ENCODE results near the gene IGSF9B. TPM values are rescaled to one million over a fixed set of nuclear protein-coding genes. Genes with fewer than 3 reads are reported as not detected.

IGSF9B gene
- total RNA-seq, 1 experiment from 2014 or later, result 2.2 TPM

DNA sequence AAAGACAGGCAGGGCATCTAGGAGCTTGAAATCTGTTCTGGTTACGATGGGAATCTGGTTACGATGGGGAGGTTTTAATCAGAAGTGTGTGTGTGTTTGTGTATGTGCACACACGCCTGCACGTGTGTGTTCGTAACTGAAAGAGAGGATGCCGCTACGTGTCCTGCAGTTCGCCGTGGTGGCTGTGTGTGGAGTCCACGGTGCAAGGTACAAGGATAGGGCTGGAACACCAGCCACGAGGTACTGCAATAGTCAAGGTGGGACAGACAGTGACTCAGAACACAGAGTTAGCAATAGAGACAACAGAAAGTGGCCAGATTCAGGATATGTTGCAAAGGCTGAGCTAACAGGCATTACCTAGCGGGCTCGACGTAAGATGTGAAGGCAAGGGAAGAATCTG lies 46.7 kb downstream of the IGSF9B start:
- H3K27ac ChIP-seq (ENCODE audit: low read length), result no peak overlapping the region
- DNase-seq (ENCODE audit: low read depth, low spot score) (no peak), ATAC-seq (no peak)
- ChIA-PET POLR2A (no interaction called here), CTCF (no interaction called here)
- TF ChIP-seq SIN3A (IDR thresholded peaks at IDR 0.05; ENCODE audit: borderline replicate concordance, insufficient read depth, low read depth, low read length) (no peak), TCF7L2 (IDR thresholded peaks at IDR 0.05; ENCODE audit: low read depth, low read length) (no peak), POLR2AphosphoS5 (IDR thresholded peaks at IDR 0.05; ENCODE audit: low read depth, low read length) (no peak)
- TF ChIP-seq, protein P1, sequence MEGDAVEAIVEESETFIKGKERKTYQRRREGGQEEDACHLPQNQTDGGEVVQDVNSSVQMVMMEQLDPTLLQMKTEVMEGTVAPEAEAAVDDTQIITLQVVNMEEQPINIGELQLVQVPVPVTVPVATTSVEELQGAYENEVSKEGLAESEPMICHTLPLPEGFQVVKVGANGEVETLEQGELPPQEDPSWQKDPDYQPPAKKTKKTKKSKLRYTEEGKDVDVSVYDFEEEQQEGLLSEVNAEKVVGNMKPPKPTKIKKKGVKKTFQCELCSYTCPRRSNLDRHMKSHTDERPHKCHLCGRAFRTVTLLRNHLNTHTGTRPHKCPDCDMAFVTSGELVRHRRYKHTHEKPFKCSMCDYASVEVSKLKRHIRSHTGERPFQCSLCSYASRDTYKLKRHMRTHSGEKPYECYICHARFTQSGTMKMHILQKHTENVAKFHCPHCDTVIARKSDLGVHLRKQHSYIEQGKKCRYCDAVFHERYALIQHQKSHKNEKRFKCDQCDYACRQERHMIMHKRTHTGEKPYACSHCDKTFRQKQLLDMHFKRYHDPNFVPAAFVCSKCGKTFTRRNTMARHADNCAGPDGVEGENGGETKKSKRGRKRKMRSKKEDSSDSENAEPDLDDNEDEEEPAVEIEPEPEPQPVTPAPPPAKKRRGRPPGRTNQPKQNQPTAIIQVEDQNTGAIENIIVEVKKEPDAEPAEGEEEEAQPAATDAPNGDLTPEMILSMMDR (IDR thresholded peaks at IDR 0.05), result no peak
- TF ChIP-seq, protein P2, sequence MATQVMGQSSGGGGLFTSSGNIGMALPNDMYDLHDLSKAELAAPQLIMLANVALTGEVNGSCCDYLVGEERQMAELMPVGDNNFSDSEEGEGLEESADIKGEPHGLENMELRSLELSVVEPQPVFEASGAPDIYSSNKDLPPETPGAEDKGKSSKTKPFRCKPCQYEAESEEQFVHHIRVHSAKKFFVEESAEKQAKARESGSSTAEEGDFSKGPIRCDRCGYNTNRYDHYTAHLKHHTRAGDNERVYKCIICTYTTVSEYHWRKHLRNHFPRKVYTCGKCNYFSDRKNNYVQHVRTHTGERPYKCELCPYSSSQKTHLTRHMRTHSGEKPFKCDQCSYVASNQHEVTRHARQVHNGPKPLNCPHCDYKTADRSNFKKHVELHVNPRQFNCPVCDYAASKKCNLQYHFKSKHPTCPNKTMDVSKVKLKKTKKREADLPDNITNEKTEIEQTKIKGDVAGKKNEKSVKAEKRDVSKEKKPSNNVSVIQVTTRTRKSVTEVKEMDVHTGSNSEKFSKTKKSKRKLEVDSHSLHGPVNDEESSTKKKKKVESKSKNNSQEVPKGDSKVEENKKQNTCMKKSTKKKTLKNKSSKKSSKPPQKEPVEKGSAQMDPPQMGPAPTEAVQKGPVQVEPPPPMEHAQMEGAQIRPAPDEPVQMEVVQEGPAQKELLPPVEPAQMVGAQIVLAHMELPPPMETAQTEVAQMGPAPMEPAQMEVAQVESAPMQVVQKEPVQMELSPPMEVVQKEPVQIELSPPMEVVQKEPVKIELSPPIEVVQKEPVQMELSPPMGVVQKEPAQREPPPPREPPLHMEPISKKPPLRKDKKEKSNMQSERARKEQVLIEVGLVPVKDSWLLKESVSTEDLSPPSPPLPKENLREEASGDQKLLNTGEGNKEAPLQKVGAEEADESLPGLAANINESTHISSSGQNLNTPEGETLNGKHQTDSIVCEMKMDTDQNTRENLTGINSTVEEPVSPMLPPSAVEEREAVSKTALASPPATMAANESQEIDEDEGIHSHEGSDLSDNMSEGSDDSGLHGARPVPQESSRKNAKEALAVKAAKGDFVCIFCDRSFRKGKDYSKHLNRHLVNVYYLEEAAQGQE (IDR thresholded peaks at IDR 0.05; ENCODE audit: insufficient read depth in 1 of 2, low read depth in 2 of 2, low read length in 1 of 2), result no peak
- no peak overlapping the region for H3K4me3 ChIP-seq (ENCODE audit: low read depth in 2 of 2, low read length in 2 of 2)
- H3K27me3 ChIP-seq (ENCODE audit: control insufficient read depth, insufficient read depth, low read length), result no peaks in the 10 kb centered on the region
- no peaks in the 10 kb centered on the region for H3K36me3 ChIP-seq (ENCODE audit: control insufficient read depth, insufficient read depth, low read length)
- no peaks in the 10 kb centered on the region for H3K4me1 ChIP-seq (ENCODE audit: control insufficient read depth, insufficient read depth, low read length)
- no peaks in the 10 kb centered on the region for H3K9me3 ChIP-seq (ENCODE audit: control insufficient read depth, insufficient read depth, low read depth, low read length)
- BruUV-seq (replicated peaks), result no TSS peak
- intact Hi-C loops (cut with micrococcal nuclease; ENCODE audit: unreplicated experiment), result no loop called here
- in situ Hi-C loops (cut with HindIII; ENCODE audit: low pct_unique_long_range_greater_than_20kb, low sequenced_read_pairs), result no loop called here

DNA sequence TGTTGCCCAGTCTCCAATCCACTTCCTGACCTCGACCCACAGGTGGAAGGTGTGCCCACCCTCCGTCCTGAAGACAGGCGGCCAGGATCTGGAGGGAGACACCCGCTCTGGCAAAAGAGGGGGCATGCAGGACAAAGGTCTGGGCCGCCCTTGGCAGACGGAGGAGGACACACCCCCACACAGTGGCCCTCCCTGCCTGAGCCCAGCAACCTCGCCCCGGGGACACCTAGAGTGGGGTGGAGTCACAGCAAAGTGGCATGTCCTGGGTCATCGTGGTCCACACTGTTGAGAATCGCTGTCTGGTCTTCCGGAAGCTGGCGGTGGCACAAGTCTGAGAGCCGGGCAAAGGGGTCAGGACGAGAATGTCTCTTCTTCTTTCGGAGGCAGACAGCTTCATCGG lies 47.9 kb downstream of the IGSF9B start:
- intact Hi-C loops (cut with micrococcal nuclease; ENCODE audit: unreplicated experiment), result no loop called here
- no peak for TF ChIP-seq POLR2AphosphoS5 (IDR thresholded peaks at IDR 0.05; ENCODE audit: low read depth, low read length)
- no peak for TF ChIP-seq SIN3A (IDR thresholded peaks at IDR 0.05; ENCODE audit: borderline replicate concordance, insufficient read depth, low read depth, low read length)
- no peak for TF ChIP-seq TCF7L2 (IDR thresholded peaks at IDR 0.05; ENCODE audit: low read depth, low read length)
- TF ChIP-seq, protein P1 (IDR thresholded peaks at IDR 0.05), result no peak
- TF ChIP-seq, protein P2 (IDR thresholded peaks at IDR 0.05; ENCODE audit: insufficient read depth in 1 of 2, low read depth in 2 of 2, low read length in 1 of 2), result no peak
- CTCF ChIA-PET, result no interaction called here

More for the DNA sequence above, 47.9 kb downstream of the IGSF9B start:
- no TSS peak for BruUV-seq (replicated peaks)
- H3K4me1 ChIP-seq (ENCODE audit: control insufficient read depth, insufficient read depth, low read length), result no peaks in the 10 kb centered on the region
- no peak overlapping the region for H3K4me3 ChIP-seq (ENCODE audit: low read depth in 2 of 2, low read length in 2 of 2)
- DNase-seq (ENCODE audit: low read depth, low spot score) (no peak), ATAC-seq (no peak)
- in situ Hi-C loops (cut with HindIII; ENCODE audit: low pct_unique_long_range_greater_than_20kb, low sequenced_read_pairs), result no loop called here
- no peaks in the 10 kb centered on the region for H3K36me3 ChIP-seq (ENCODE audit: control insufficient read depth, insufficient read depth, low read length)
- no peak overlapping the region for H3K27ac ChIP-seq (ENCODE audit: low read length)
- no peaks in the 10 kb centered on the region for H3K27me3 ChIP-seq (ENCODE audit: control insufficient read depth, insufficient read depth, low read length)
- POLR2A ChIA-PET, result no interaction called here
- H3K9me3 ChIP-seq (ENCODE audit: control insufficient read depth, insufficient read depth, low read depth, low read length), result no peaks in the 10 kb centered on the region

Data from Panc1 (cell line).